Lung (tissue), 12 donors: ENCODE measurements around the gene CUL5. TPM values are rescaled to one million over a fixed set of nuclear protein-coding genes. Genes with fewer than 3 reads are reported as not detected.

ENCODE experiments used
- ATAC-seq: fragments of 200-7000 bp; cut with Tn5 transposase; one replicate; pipeline ENCODE4 v1.9.1; 2020; ENCODE audit warnings: moderate number of reproducible peaks; ENCODE audit not compliant: insufficient read depth, low FRiP score
- DNase-seq, 3 donors: peaks; one replicate each; pipeline ENCODE4 v3.0.0-alpha.2; 2013 to 2017
- H3K27ac ChIP-seq, 2 donors: one replicate each; pipeline ENCODE4 v1.5.1; 2013; ENCODE audit warnings: mild to moderate bottlenecking in 2 of 2, moderate library complexity in 2 of 2, control low read depth in 1 of 2, inconsistent platforms in 1 of 2, low read depth in 1 of 2, low read length in 1 of 2
- H3K27me3 ChIP-seq, 3 donors: one replicate each; pipeline ENCODE4 v1.5.1; 2013; ENCODE audit warnings: low read length in 2 of 3; ENCODE audit not compliant: control insufficient read depth in 3 of 3, insufficient read depth in 3 of 3
- H3K36me3 ChIP-seq, 4 donors: one replicate each; pipeline ENCODE4 v1.5.1; 2013; ENCODE audit warnings: low read length in 4 of 4, mild to moderate bottlenecking in 1 of 4, moderate library complexity in 1 of 4; ENCODE audit not compliant: control insufficient read depth in 4 of 4, insufficient read depth in 4 of 4
- H3K4me1 ChIP-seq, 5 donors: one replicate each; pipeline ENCODE4 v1.5.1; 2013; ENCODE audit warnings: low read length in 5 of 5, mild to moderate bottlenecking in 2 of 5, moderate library complexity in 1 of 5; ENCODE audit not compliant: control insufficient read depth in 5 of 5, insufficient read depth in 5 of 5
- H3K4me3 ChIP-seq: one replicate; pipeline ENCODE4 v1.5.1; 2013; ENCODE audit warnings: mild to moderate bottlenecking, control low read depth, moderate library complexity
- H3K9ac ChIP-seq, 2 donors: one replicate each; pipeline ENCODE4 v1.5.1; 2013; ENCODE audit warnings: low read length in 2 of 2, control low read depth in 1 of 2; ENCODE audit not compliant: insufficient read depth in 1 of 2
- H3K9me3 ChIP-seq, 4 donors: one replicate each; pipeline ENCODE4 v1.5.1; 2013; ENCODE audit warnings: low read length in 3 of 4, mild to moderate bottlenecking in 1 of 4, moderate library complexity in 1 of 4; ENCODE audit not compliant: control insufficient read depth in 4 of 4, insufficient read depth in 3 of 4
- WGBS, 2 donors: extraction: QIAGEN DNeasy Blood & Tissue Kit; methylation state at CpG; one replicate each; pipeline ENCODE4 v1.1.7; 2013; 5-methylcytosine and 5-hydroxymethylcytosine counted together
- polyA plus RNA-seq, 2 donors: library from polyadenylated mRNA; stranded (reverse); fragments of 200-250 nt; gene quantifications; one replicate each; pipeline ENCODE4 v1.2.1, GENCODE V29; 2013
- total RNA-seq, 2 donors: library from RNA; depleted of rRNA in 1 of 2; stranded (reverse); fragments of >200 nt in 1 of 2; gene quantifications; one replicate each; pipeline ENCODE4 v1.2.1, GENCODE V29; 2014 to 2021
- TF ChIP-seq, protein P1 (sequence below): IDR thresholded peaks from 2 replicates; pipeline ENCODE4 v1.5.1; 2012; ENCODE audit warnings: mild to moderate bottlenecking; ENCODE audit errors: control extremely low read depth, extremely low read depth
- donor health status: control.
- donor health status: control.
- donor health status: Bipolar disorder and iron deficiency.
- donor health status: healthy.
- donor health status: DM: yes; HTN: yes; CAD: no.

The CUL5 gene
- total and polyA plus RNA-seq, 4 donors, result 5.4 to 53.6 (median 22.2) TPM

DNA sequence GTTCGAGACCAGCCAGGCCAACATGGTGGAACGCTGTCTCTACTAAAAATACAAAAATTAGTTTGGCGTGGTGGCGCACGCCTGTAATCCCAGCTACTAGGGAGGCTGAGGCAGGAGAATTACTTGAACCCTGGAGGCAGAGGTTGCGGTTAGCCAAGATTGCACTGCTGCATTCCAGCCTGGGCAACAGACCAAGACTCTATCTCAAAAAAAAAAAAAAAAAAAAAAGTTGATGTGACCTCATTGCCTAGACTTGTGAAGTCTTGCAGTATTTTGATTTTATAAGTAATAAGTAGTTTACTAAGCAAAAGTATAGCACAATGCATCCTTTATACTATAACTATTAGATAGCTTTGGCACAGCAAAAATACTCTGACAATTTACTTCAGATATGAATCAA lies 9.9 kb upstream of the CUL5 start:
- ATAC-seq (no peak), DNase-seq (no peak)
- WGBS, 2 donors, result 95 to 96% methylated on average over 6 of the region's 6 CpGs

DNA sequence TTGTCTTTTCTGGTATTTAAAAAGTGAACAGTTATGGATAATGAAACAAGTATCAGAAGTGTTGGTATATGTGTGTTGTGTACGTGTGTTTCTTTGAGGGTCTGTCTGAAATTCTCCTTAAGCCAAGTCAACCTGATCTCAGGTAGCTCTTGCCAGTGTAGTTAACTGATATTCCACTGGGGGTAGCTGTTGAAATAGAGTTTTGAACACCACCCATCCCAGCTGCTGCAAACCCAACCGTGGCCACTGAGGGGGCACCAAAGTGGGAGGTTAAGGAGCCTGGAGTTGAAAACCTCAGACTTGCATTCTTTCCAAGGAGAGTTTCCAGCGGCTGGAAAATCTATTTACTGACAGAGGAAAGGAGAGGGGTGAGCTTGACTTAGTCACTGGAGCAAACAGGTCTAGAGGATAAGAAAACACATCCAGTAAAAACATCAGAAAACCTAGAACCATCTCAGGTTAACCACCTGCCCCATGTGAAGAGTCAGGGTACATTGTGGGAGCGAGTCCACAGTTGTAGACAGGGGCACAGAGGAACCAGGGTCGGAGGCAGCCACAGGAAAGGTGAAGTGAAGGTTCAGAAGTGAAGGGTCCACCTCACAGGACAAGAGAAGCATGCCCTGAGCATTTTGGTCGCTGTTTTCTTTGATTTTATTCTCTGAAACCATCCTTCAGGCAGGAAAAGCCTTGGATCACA lies 8.8 kb upstream of the CUL5 start:
- Histone ChIP-seq H3K27ac (no peak overlapping the region), H3K9ac (no peak overlapping the region), H3K36me3 (no peaks in the 10 kb centered on the region), H3K4me1 (no peaks in the 10 kb centered on the region), H3K27me3 (no peaks in the 10 kb centered on the region), H3K9me3 (no peaks in the 10 kb centered on the region), H3K4me3 (no peak overlapping the region)
- TF ChIP-seq, protein P1, sequence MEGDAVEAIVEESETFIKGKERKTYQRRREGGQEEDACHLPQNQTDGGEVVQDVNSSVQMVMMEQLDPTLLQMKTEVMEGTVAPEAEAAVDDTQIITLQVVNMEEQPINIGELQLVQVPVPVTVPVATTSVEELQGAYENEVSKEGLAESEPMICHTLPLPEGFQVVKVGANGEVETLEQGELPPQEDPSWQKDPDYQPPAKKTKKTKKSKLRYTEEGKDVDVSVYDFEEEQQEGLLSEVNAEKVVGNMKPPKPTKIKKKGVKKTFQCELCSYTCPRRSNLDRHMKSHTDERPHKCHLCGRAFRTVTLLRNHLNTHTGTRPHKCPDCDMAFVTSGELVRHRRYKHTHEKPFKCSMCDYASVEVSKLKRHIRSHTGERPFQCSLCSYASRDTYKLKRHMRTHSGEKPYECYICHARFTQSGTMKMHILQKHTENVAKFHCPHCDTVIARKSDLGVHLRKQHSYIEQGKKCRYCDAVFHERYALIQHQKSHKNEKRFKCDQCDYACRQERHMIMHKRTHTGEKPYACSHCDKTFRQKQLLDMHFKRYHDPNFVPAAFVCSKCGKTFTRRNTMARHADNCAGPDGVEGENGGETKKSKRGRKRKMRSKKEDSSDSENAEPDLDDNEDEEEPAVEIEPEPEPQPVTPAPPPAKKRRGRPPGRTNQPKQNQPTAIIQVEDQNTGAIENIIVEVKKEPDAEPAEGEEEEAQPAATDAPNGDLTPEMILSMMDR, result peak; percentile 15
- ATAC-seq (no peak), DNase-seq (peak; percentile 20 to 32 (median 23))
- WGBS, 2 donors, result 30 to 33% methylated on average over 6 of the region's 6 CpGs

More for the DNA sequence above, 9.9 kb upstream of the CUL5 start:
- Histone ChIP-seq H3K27me3 (no peaks in the 10 kb centered on the region), H3K4me1 (no peaks in the 10 kb centered on the region), H3K9me3 (no peaks in the 10 kb centered on the region), H3K36me3 (no peaks in the 10 kb centered on the region), H3K27ac (no peak overlapping the region), H3K4me3 (no peak overlapping the region), H3K9ac (no peak overlapping the region)
- TF ChIP-seq, protein P1, result no peak

DNA sequence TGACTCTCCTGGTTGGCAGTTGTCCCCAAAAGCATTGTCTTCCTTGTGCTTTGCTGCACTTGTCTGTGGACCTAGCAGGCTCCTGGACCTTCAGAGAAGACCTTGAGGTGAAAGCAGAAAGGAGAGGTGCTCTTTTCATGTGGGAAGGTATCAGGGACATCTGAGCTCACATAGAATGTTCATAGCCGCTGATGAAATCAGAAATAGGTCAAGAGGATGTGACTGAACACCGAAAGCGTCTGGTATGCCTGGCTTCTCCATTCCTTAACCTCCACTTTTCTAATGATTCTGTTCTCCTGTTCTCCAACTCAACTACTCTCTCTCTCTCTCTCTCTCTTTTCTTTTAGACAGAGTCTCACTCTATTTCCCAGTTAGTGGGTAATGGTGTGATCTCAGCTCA lies 6.2 kb upstream of the CUL5 start:
- Histone ChIP-seq H3K4me1 (no peaks in the 10 kb centered on the region), H3K27ac (no peak overlapping the region), H3K36me3 (no peaks in the 10 kb centered on the region), H3K9me3 (no peaks in the 10 kb centered on the region), H3K9ac (no peak overlapping the region), H3K27me3 (no peaks in the 10 kb centered on the region), H3K4me3 (no peak overlapping the region)
- 86 to 95% methylated on average over 3 of the region's 3 CpGs for WGBS, 2 donors
- no peak for ATAC-seq
- DNase-seq, result no peak
- TF ChIP-seq, protein P1, result no peak

DNA sequence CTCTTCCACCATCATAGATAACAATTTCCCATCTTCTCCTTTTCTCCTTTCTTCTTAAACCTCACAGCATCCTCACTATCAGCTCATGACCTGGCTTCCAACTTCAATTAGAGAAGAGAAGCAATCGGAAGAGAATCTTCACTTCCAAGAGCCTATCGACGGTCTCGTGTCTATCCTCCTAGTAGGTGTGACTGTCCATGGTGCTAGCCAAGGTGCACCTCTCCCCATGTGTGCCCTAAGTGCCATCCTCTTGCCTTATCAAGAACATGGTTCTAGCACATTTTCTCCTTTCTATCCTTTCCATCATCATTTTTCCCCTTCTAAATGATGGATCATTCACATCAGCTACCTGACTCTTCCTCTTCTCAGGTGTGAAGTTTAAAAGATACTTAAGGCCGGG lies 5.1 kb upstream of the CUL5 start:
- TF ChIP-seq, protein P1, result no peak
- 90 to 91% methylated on average over 5 of the region's 5 CpGs for WGBS, 2 donors
- Histone ChIP-seq H3K4me3 (no peak overlapping the region), H3K27me3 (no peaks in the 10 kb centered on the region), H3K9me3 (no peaks in the 10 kb centered on the region), H3K9ac (no peak overlapping the region), H3K36me3 (no peaks in the 10 kb centered on the region), H3K4me1 (no peaks in the 10 kb centered on the region), H3K27ac (no peak overlapping the region)
- ATAC-seq (no peak), DNase-seq (no peak)
